K562 (cell line): ENCODE measurements around the gene PHF10. TPM values are rescaled to one million over a fixed set of nuclear protein-coding genes. Genes with fewer than 3 reads are reported as not detected.

ENCODE experiments used
- ATAC-seq: fragments of 200-7000 bp; cut with Tn5 transposase; 3 replicates; pipeline ENCODE4 v1.9.1; 2020; ENCODE audit warnings: moderate library complexity
- BruUV-seq: library from RNA; stranded (reverse); fragments of 400-500 nt; replicated peaks from 2 replicates; lab custom pipeline; 2021; lab: Mats Ljungman, UMichigan
- CTCF ChIA-PET: fragments of 300-600 bp; formaldehyde crosslinking; extraction: SDS; loops from one replicate; lab custom pipeline; 2021; ENCODE audit warnings: low intra/inter-chr PET ratio; lab: Yijun Ruan, JAX
- POLR2A ChIA-PET: fragments of 300-600, 350-650 bp; sonication (Branson Sonifier 250); formaldehyde crosslinking; extraction: SDS; loops from one replicate; lab custom pipeline; 2021; ENCODE audit warnings: antibody characterized with exemption, inconsistent platforms; lab: Yijun Ruan, JAX
- DNase-seq, 4 experiments: peaks; one replicate each; pipeline versions ENCODE4 v3.0.0 to v3.0.0-alpha.2; 2011 to 2018; ENCODE audit warnings: low spot score in 3 of 4, mixed read lengths in 3 of 4; ENCODE audit errors: extremely low read depth in 1 of 4
- FAIRE-seq: peaks from 2 replicates; lab custom pipeline; 2011; peaks lifted over from hg19 to GRCh38; lab: Jason Lieb, UNC
- H2AFZ ChIP-seq: 2 replicates; pipeline ENCODE4 v1.6.0; 2011; ENCODE audit warnings: low read depth, low read length, control low read depth, inconsistent platforms
- H3K27ac ChIP-seq: fragments of 200-600 bp; 3 replicates; pipeline ENCODE4 v1.8.0; 2011; ENCODE audit warnings: low read depth, mild to moderate bottlenecking, control low read depth, inconsistent platforms, low read length, moderate library complexity, mixed read lengths; ENCODE audit errors: extremely low read depth
- H3K27me3 ChIP-seq, 2 experiments: fragments of 300-600 bp in 1 of 2; 2 replicates in 1 of 2; 3 replicates in 1 of 2; pipeline versions ENCODE4 v1.6.0 to v1.8.0; 2011; ENCODE audit warnings: inconsistent platforms in 2 of 2, low read length in 2 of 2, mild to moderate bottlenecking in 1 of 2, mixed read lengths in 1 of 2, moderate library complexity in 1 of 2; ENCODE audit not compliant: control insufficient read depth in 2 of 2, insufficient read depth in 2 of 2
- H3K36me3 ChIP-seq: fragments of 300-600 bp; 3 replicates; pipeline ENCODE4 v1.8.0; 2011; ENCODE audit warnings: mild to moderate bottlenecking, low read length, inconsistent platforms; ENCODE audit not compliant: control insufficient read depth, insufficient read depth
- H3K4me1 ChIP-seq, 2 experiments: fragments of 200-600 bp in 1 of 2; replicated peaks in 1 of 2; 2 replicates in 1 of 2; 3 replicates in 1 of 2; pipeline versions ENCODE4 v1.5.1 to v1.8.0; 2011; ENCODE audit warnings: inconsistent platforms in 2 of 2, low read length in 2 of 2, mild to moderate bottlenecking in 1 of 2, mixed read lengths in 1 of 2, moderate library complexity in 1 of 2; ENCODE audit not compliant: control insufficient read depth in 2 of 2, insufficient read depth in 2 of 2
- H3K4me2 ChIP-seq: 2 replicates; pipeline ENCODE4 v1.6.1; 2011; ENCODE audit warnings: low read length, control low read depth, inconsistent platforms, mixed read lengths; ENCODE audit not compliant: insufficient read depth
- H3K4me3 ChIP-seq: fragments of 200-600 bp; sonication (generic), shearing (Covaris generic); 2 replicates; pipeline ENCODE4 v1.5.1; 2016; ENCODE audit warnings: control low read depth, inconsistent platforms
- H3K79me2 ChIP-seq: fragments of 200-600 bp; 3 replicates; pipeline ENCODE4 v1.8.0; 2011; ENCODE audit warnings: low read length, inconsistent platforms; ENCODE audit not compliant: control insufficient read depth, insufficient read depth
- H3K9ac ChIP-seq, 2 experiments: 2 replicates each; pipeline versions ENCODE4 v1.6.0 to v1.6.1; 2011; ENCODE audit warnings: low read depth in 2 of 2, low read length in 2 of 2, control low read depth in 1 of 2, inconsistent platforms in 1 of 2, mild to moderate bottlenecking in 1 of 2, mixed read lengths in 1 of 2; ENCODE audit not compliant: insufficient read depth in 1 of 2
- H3K9me1 ChIP-seq: one replicate; pipeline ENCODE4 v1.6.0; 2011; ENCODE audit warnings: inconsistent platforms, mild to moderate bottlenecking, low read length, moderate library complexity; ENCODE audit not compliant: control insufficient read depth, insufficient read depth
- H3K9me3 ChIP-seq: replicated peaks from 2 replicates; pipeline ENCODE4 v1.5.1; 2011; ENCODE audit warnings: low read depth, low read length, inconsistent platforms; ENCODE audit not compliant: control insufficient read depth, insufficient read depth
- H4K20me1 ChIP-seq: replicated peaks from 2 replicates; pipeline ENCODE4 v1.6.1; 2011; ENCODE audit warnings: low read length, inconsistent platforms, mixed read lengths; ENCODE audit not compliant: control insufficient read depth, insufficient read depth
- ATF7 ChIP-seq: fragments of 450-650 bp; IDR thresholded peaks from 2 replicates; pipeline ENCODE4 v1.7.1; 2014; ENCODE audit warnings: mild to moderate bottlenecking, moderate library complexity
- CSDE1 ChIP-seq, 2 experiments: fragments of 450-650 bp; IDR thresholded peaks; 2 replicates each; pipeline ENCODE4 v1.6.1; 2016; ENCODE audit warnings: mild to moderate bottlenecking in 1 of 2
- FOS ChIP-seq: IDR thresholded peaks from 3 replicates; pipeline ENCODE4 v1.6.1; 2011; ENCODE audit not compliant: insufficient read length; ENCODE audit errors: extremely low read depth
- FUS ChIP-seq: fragments of 200-400 bp; formaldehyde crosslinking; optimal IDR thresholded peaks from 2 replicates; pipeline ENCODE3; 2017; ENCODE audit warnings: low read depth, low read length
- HEY1 ChIP-seq: fragments of 250-450 bp; sonication (Bioruptor Pico); IDR thresholded peaks from 2 replicates; pipeline ENCODE4 v1.5.0; 2020; ENCODE audit warnings: mild to moderate bottlenecking, moderate library complexity, borderline replicate concordance
- JUND ChIP-seq, 2 experiments: IDR thresholded peaks; 2 replicates in 1 of 2; 3 replicates in 1 of 2; pipeline ENCODE4 v1.6.1; 2011; ENCODE audit warnings: borderline replicate concordance in 2 of 2, low read depth in 2 of 2, low read length in 2 of 2, improper control_type of control experiment in 1 of 2, missing biosample characterization in 1 of 2, missing genetic modification characterization in 1 of 2, missing genetic modification reagents in 1 of 2
- PPARD ChIP-seq: fragments of 250-450 bp; sonication (Bioruptor Pico); IDR thresholded peaks from 2 replicates; pipeline ENCODE4 v1.8.0; 2022; ENCODE audit warnings: inconsistent platforms, mild to moderate bottlenecking, moderate library complexity
- PRPF4 ChIP-seq: fragments of 200-400 bp; formaldehyde crosslinking; IDR thresholded peaks from one replicate; pipeline ENCODE4 v1.6.1; 2017; ENCODE audit warnings: low read length, low read depth, mild to moderate bottlenecking; ENCODE audit not compliant: insufficient read depth, poor library complexity, severe bottlenecking
- SETDB1 ChIP-seq: IDR thresholded peaks from one replicate; pipeline ENCODE4 v1.6.1; 2012; ENCODE audit warnings: low read length, control low read depth, inconsistent platforms
- SP2 ChIP-seq: IDR thresholded peaks from 2 replicates; pipeline ENCODE4 v1.6.1; 2011; ENCODE audit warnings: mild to moderate bottlenecking, low read depth, low read length, moderate library complexity; ENCODE audit not compliant: poor library complexity, severe bottlenecking; ENCODE audit errors: extremely low read depth
- ZNF274 ChIP-seq: IDR thresholded peaks from 2 replicates; pipeline ENCODE4 v1.6.1; 2011; ENCODE audit warnings: low read depth, mild to moderate bottlenecking, low read length, moderate library complexity, borderline replicate concordance
- ZNF347 ChIP-seq: fragments of 450-650 bp; formaldehyde crosslinking; IDR thresholded peaks from 2 replicates; pipeline ENCODE4 v1.4.0; 2020; ENCODE audit warnings: low read depth, mild to moderate bottlenecking, moderate library complexity
- WGBS: fragments of 100-300 bp; shearing (Covaris generic); methylation state at CpG from one replicate; pipeline ENCODE4 v1.1.6; 2016; ENCODE audit warnings: low coverage, mixed read lengths; ENCODE audit not compliant: insufficient coverage; ENCODE audit errors: missing lambda C conversion rate; 5-methylcytosine and 5-hydroxymethylcytosine counted together
- in situ Hi-C: fragments of 300-500 bp; cut with MboI; formaldehyde crosslinking; loops from 4 replicates; pipeline ENCODE4 v1.15.0; 2018; ENCODE audit warnings: inconsistent platforms, mixed read lengths
- intact Hi-C: fragments of 100-400 bp; cut with micrococcal nuclease; formaldehyde crosslinking; loops from 2 replicates; pipeline ENCODE4 v1.14.2; 2022
- polyA plus RNA-seq, 8 experiments: library from polyadenylated mRNA; depleted of rRNA in 4 of 8; stranded (reverse) in 5 of 8; unstranded in 3 of 8; fragments of >200 nt; fragmentation: Nextera tagmentation in 2 of 8; fragmentation: Illumina TruSeq in 1 of 8; extraction: Ambion mirVana in 2 of 8; extraction: Trizol in 1 of 8; gene quantifications; 2 replicates each; pipeline versions ENCODE4 v1.2.1 to v1.2.3, GENCODE V29; 2011 to 2014; ENCODE audit warnings: inconsistent platforms in 1 of 8, missing spikeins in 1 of 8
- total RNA-seq, 7 experiments: library from RNA; depleted of rRNA in 6 of 7; stranded (reverse); fragments of >200 nt in 6 of 7; fragmentation: Illumina TruSeq in 2 of 7; extraction: Trizol in 2 of 7; gene quantifications; 2 replicates each; pipeline versions ENCODE4 v1.2.1 to v1.2.3, GENCODE V29; 2011 to 2021; ENCODE audit warnings: low replicate concordance in 1 of 7
- TF ChIP-seq, protein P1 (sequence below): sonication (generic); formaldehyde crosslinking; IDR thresholded peaks from 2 replicates; pipeline ENCODE4 v1.8.1; 2023; ENCODE audit warnings: mild to moderate bottlenecking, missing genetic modification reagents
- TF ChIP-seq, protein P2 (sequence below): fragments of 450-650 bp; formaldehyde crosslinking; IDR thresholded peaks from 2 replicates; pipeline ENCODE4 v1.4.0; 2022; ENCODE audit warnings: mild to moderate bottlenecking, moderate library complexity

PHF10 gene
- total and polyA plus RNA-seq, 9 of the 15 experiments (the other 6 are each of a cell fraction or from before 2014, with no cell fraction given): 23.9 to 88.9 (median 46.0) TPM

DNA sequence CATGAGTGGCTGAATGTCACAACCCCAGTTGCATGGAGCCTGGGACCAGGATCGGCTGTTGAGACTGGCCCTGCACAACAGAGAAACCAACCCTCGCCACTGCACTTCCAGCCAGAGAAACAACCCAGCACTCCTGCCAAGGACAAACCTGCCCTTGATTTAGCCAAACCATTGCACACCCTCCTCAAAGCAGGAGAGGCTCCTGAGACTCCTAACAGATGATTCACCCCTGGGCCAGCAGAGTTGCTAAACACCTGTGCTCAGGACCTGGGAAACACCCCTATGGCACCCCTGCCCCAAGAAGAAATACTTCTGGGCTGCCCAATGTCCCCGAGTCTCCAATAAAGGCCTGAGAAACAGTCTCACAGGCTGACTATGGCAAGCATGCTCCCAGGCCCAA, 40.2 kb downstream of the PHF10 start:
- Histone ChIP-seq H3K4me1 (no peaks in the 10 kb centered on the region), H3K9me1 (no peaks in the 10 kb centered on the region), H3K4me3 (no peak overlapping the region), H3K9ac (no peak overlapping the region), H3K79me2 (peaks cover 3% of the 10 kb centered on the region; the same call in 1 of the 3 replicates), H4K20me1 (no peaks in the 10 kb centered on the region), H2AFZ (no peak overlapping the region), H3K4me2 (no peak overlapping the region), H3K36me3 (peaks cover 49% of the 10 kb centered on the region), H3K9me3 (peaks cover 5% of the 10 kb centered on the region; the same call in 1 of the 2 replicates), H3K27me3 (no peaks in the 10 kb centered on the region), H3K27ac (no peak overlapping the region)
- FAIRE-seq (no peak), ATAC-seq (no peak), DNase-seq (no peak)
- ChIA-PET CTCF (no interaction called here), POLR2A (interaction anchor here (0.9 to 1.7 kb wide), 3 partner anchors 9 to 25 kb away, joined by 3 to 7 read pairs (median 3); no protein-coding TSS in a partner anchor)
- no TSS peak for BruUV-seq
- intact Hi-C loops: no loop called here
- in situ Hi-C loops: no loop called here
- TF ChIP-seq PPARD (CRISPR knock-in tag) (no peak), ATF7 (no peak), HEY1 (CRISPR knock-in tag) (no peak), CSDE1 (IDR thresholded peaks at IDR 0.05) (no peak), JUND (IDR thresholded peaks at IDR 0.05; ENCODE audit: borderline replicate concordance, low read depth, low read length) (no peak), JUND (tag; IDR thresholded peaks at IDR 0.05; ENCODE audit: borderline replicate concordance, low read depth, low read length) (no peak), SETDB1 (no peak), PRPF4 (no peak), FUS (no peak), ZNF274 (no peak), ZNF347 (CRISPR knock-in tag) (no peak), SP2 (no peak), FOS (no peak)
- TF ChIP-seq, protein P1, sequence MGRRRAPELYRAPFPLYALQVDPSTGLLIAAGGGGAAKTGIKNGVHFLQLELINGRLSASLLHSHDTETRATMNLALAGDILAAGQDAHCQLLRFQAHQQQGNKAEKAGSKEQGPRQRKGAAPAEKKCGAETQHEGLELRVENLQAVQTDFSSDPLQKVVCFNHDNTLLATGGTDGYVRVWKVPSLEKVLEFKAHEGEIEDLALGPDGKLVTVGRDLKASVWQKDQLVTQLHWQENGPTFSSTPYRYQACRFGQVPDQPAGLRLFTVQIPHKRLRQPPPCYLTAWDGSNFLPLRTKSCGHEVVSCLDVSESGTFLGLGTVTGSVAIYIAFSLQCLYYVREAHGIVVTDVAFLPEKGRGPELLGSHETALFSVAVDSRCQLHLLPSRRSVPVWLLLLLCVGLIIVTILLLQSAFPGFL: no peak
- TF ChIP-seq, protein P2, sequence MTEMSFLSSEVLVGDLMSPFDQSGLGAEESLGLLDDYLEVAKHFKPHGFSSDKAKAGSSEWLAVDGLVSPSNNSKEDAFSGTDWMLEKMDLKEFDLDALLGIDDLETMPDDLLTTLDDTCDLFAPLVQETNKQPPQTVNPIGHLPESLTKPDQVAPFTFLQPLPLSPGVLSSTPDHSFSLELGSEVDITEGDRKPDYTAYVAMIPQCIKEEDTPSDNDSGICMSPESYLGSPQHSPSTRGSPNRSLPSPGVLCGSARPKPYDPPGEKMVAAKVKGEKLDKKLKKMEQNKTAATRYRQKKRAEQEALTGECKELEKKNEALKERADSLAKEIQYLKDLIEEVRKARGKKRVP: no peak
- whole genome bisulfite sequencing: 57% methylated on average over 3 of the region's 3 CpGs
